GM18907 (cell line): ENCODE data around the gene XPR1.

Experiments
- ATAC-seq: cut with Tn5 transposase; IDR thresholded peaks from one replicate; pipeline ENCODE4 v1.9.1; 2021; ENCODE audit warnings: mild to moderate bottlenecking, moderate library complexity; ENCODE audit not compliant: unreplicated experiment

XPR1 gene

GRCh38 chr1:180614730-180615129 is 17.1 kb upstream of the XPR1 start:
- no peak for ATAC-seq

GRCh38 chr1:180615493-180616290 is 16.1 kb upstream of the XPR1 start:
- ATAC-seq = no peak

DNA sequence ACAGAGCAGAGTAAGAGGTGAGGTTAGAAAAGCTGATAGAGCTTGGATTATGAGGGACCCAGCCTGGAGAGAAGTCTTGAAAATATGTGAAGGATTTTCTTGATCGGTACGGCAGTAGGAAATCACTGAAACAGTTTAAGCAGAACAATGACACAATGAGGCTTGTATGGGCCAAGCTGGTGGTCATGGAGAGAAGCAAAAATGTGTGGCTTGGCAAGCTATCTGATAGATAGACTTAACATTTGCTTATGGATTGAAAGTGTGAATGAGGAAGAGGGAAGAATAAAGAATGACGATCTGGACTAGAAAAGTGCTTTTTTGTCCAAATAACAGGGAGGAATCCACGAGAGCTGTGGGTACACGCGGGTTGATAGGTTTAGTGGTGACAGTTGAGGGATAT is 15.4 kb upstream of the XPR1 start:
- no peak for ATAC-seq

- no peak for ATAC-seq
These were observed 13.9 kb upstream of the XPR1 start for GRCh38 chr1:180617774-180618395.

DNA sequence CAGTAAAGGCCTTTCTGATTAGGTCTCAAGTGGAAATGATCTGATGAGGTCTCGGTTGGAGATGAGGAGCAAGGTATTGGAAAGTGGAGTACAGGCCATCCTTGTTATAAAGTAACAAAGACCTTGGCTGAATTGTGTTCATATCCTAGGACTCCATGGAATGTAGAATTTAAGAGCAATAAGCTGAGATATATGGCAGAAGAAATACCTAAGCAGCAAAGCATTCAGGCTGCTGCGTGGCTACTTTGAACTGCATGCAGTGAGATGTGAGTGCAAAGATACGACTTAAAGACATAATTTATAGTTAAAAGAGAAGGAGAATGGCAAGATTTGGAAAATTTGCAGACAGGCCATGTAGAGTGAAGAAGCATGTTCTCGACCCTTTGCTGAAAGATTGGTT is 11.2 kb upstream of the XPR1 start:
- ATAC-seq = no peak

- ATAC-seq = no peak
These were observed 8.9 kb upstream of the XPR1 start for GRCh38 chr1:180622658-180623508.

DNA sequence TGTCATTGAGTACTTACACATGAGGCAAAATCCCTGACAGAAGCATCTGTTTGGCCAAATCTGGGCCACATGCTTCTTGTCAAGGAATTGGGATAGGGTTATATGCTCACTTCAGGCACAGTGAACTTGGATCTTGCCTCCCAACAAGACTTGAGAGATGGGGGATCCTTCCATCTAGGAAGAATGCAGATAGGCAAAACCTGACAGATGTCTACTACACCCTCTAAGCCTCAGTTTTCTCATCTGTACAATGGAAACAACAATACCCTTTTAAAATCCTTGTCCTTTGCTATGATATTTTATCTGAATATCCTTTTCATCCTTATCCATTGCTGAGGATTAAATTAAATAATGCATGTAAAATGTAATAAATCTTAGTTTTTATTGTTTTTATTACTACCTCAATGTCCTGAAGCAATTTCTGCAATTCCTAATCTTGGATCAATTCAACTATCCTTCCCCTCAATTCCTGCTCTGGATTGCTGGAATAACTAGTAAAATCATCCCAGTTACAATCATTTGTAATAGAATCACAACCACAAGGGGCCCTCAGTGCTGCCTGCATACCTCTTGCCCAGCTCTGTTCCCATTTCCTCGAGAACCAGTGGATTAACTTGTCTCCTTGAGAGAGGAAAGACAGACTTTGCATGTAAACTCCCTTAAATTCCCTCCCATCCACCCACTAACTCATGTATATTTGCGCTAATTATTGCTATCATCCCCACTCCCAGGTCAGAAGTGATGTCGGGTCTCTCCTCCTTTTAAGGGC is 8.1 kb upstream of the XPR1 start:
- ATAC-seq = no peak

DNA sequence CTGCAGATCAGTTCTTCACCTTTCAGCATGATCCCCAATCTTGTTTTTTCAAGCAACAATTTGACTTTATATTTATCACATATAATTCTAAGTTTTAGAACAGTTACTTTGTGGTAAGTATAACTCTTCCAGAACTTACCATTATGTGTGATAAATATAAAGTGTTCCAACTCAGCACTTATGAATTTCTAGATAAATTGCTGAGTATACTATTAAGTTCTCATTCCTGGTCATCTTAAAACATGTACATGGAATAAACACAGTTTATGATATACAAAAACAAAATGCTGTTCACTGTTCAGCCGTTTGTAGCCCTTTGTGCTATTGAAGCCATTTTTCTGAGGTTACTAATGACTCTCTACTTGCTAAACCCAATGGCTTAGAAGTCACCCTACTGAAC is 5.1 kb upstream of the XPR1 start:
- no peak for ATAC-seq

- ATAC-seq = no peak
These were observed 4.4 kb upstream of the XPR1 start for GRCh38 chr1:180627411-180627810.

DNA sequence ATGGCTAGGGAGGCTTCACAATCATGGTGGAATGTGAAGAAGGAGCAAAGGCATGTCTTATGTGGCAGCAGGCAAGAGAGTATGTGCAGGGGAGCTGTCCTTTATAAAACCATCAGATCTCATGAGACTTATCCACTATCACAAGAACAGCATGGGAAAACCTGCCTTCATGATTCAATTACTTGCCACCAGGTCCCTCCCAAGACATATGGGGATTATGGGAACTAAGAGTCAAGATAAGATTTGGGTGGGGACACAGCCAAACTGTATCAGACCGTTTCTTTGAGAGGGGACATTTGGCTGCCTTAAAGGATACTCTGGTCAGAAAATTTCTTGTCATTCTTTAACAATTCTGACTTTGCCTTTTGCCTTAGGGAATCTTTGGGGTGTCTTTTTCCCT is 3.2 kb upstream of the XPR1 start:
- ATAC-seq = no peak

DNA sequence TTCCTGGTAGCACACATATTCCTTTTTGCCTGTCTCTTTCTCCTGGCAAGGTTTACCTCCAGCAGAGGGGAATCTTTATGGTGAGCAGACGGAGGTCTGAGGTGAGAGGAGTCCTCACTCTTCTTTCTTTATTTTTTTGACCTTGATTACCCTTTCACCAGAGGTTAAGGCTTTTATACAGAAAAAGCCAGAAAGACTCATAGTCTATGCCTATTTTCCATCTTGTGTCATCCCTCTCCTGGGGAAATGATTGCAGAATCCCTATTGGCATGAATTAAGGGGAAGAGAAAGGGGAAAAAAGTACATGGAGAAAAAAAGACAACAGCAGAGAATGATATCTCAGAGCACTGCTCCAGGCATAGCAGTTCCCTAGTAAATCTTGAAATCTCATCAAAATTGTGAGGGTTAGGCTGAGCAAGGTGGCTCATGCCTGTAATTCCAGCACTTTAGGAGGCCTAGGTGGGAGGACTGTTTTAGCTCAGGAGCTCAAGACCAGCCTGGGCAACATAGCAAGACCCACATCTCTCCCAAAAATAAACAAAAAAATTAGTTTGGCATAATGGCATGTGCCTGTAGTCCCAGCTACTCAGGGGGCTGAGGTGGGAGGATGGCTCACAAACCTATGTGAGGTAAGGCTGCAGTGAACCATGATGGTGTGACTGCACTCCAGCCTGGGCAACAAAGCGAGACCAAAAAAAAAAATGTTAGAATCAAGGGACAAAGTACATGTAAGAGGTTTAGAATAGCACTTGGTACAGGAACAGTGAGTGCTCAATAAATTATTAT is 1.2 kb upstream of the XPR1 start:
- ATAC-seq = peak; percentile 4

GRCh38 chr1:180631194-180631765 is 542 bp upstream of the XPR1 start:
- peak; percentile 28 for ATAC-seq

DNA sequence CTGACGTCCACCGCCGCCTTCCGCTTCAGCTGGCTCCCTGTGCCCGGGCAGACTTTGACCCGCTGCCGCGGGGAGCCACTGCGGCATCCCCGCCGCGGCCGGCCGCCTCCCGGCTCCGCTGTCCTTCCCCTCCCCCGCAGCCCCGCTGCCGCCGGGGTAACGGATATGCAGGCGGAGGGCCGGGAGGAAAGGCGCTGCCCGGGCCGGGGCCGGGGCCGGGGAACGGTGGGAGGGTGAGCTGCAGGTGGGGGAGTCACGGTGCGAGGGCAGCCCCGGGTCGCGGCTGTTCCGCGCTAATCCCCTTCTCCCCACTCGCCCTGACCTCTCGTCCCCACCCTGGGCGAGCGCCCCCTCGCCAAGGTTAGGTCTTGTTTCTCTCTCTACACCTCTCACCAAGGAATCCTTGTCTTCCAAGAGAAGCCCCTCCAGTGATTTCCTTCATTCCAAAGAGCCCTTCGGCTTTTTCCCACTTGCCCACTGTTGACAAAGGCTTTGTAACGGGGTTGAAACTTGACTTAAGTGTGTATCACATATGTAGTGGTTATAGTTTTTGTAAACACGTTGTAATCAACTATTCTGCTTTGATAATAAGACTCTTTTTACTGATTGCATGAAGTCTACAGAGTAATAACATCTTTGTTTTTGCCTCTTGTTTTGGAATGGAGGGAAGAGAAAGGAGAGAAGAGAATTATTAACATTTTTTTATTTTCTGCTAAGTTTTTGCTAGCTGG is 669 bp downstream of the XPR1 start:
- peak; percentile 54 for ATAC-seq

DNA sequence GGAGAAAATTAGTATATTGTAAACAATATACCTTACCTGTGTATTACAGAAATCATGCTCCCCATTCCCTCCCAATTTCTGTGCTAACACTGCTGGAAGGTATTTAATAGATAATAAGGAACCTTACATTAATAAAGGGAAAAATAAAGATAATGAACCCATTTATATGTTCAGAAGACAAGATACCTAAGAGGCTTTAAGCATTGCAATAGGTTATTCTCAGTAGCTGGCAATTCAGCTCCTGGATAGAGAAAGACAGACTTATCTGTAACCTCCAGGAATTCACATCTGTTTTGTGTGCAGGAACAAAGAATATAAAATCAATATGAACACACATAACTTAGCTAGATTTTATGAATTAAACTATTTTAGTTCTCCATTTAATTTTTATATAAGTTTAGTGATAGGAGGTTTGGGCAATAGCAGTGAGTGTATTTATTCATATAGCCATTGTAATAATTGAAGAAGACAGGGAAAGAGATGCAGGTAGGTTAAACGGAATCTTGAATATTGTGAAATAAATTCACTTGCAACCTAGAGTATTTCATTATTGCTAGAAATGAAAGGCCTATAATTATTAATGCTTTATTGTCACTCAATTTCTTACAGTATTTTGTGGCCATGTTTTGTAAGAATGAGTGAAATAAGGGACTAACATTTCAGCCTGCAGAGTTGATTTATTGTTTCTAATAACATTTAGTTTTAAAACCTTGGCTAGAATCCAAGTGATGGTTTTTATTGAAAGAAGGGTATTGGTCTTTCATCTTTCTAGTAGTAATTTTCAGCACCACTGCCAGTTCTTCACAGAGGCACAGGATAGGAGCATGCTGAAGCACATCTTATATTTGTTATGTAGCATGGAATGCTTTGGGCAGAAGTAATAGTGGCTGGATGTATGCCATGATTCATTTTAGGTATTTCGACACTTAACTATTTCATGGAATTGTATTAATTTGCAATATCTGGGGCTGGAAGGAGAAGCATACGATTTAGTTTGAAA is 1.5 kb downstream of the XPR1 start:
- no peak for ATAC-seq

DNA sequence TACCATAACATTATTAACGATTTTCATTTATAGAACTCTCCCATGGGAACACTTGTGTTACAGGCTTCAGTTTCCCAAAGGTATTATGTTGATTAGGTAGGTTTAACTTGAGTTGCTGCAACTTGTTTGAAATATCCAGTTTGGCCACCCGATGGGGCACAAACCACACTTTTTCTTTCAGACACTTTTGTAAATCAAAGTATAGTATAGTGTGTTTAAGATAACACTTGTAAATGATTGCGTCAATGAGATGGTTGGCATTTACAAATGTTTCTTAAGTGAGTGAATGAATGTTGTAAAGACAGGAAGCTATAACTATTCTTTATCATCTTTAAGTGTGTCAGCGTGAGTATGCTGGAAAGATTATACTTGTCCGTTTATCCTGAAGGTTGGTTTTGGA is 4.3 kb downstream of the XPR1 start:
- no peak for ATAC-seq

GRCh38 chr1:180639871-180640270 is 8.0 kb downstream of the XPR1 start:
- ATAC-seq = no peak

GRCh38 chr1:180640531-180640949 is 8.7 kb downstream of the XPR1 start:
- no peak for ATAC-seq

- ATAC-seq = no peak
These were observed 9.8 kb downstream of the XPR1 start for GRCh38 chr1:180641662-180642061.
